T-helper 1 cell (primary cell): Measurements from ENCODE around the gene ALDH3A1.

ENCODE experiments used
- DNase-seq, 5 donors: peaks; one replicate each; pipeline ENCODE4 v3.0.0-alpha.2; 2012 to 2020

Gene ALDH3A1

GRCh38 chr17:19718613-19719354, 29.3 kb downstream of the ALDH3A1 start:
- DNase-seq = no peak

GRCh38 chr17:19718041-19718612, 30.0 kb downstream of the ALDH3A1 start:
- DNase-seq = no peak

- no peak for DNase-seq
Measured at GRCh38 chr17:19717411-19717908, 30.6 kb downstream of the ALDH3A1 start.

- DNase-seq = no peak
Measured at GRCh38 chr17:19717031-19717360, 31.1 kb downstream of the ALDH3A1 start.

- no peak for DNase-seq
Measured at GRCh38 chr17:19716108-19717030, 31.7 kb downstream of the ALDH3A1 start, which contains the start of gene SLC47A2. SLC47A2 (minus strand) TSS chr17:19716584; CDS start chr17:19716555, 29 bp downstream.

GRCh38 chr17:19714542-19715411, 33.3 kb downstream of the ALDH3A1 start:
- DNase-seq = no peak

GRCh38 chr17:19713901-19714361, 34.2 kb downstream of the ALDH3A1 start:
- DNase-seq = no peak

GRCh38 chr17:19713462-19713861, 34.6 kb downstream of the ALDH3A1 start:
- no peak for DNase-seq

GRCh38 chr17:19712436-19713004, 35.6 kb downstream of the ALDH3A1 start:
- DNase-seq = no peak

GRCh38 chr17:19709841-19710240, 38.3 kb downstream of the ALDH3A1 start:
- DNase-seq = no peak

GRCh38 chr17:19708431-19709175, 39.5 kb downstream of the ALDH3A1 start:
- DNase-seq = no peak

- no peak for DNase-seq
Measured at GRCh38 chr17:19707728-19708221, 40.3 kb downstream of the ALDH3A1 start.

- DNase-seq = no peak
Measured at GRCh38 chr17:19706791-19707727, 41.0 kb downstream of the ALDH3A1 start.

GRCh38 chr17:19705771-19706770, 42.0 kb downstream of the ALDH3A1 start:
- no peak for DNase-seq

- no peak for DNase-seq
Measured at GRCh38 chr17:19705201-19705600, 42.9 kb downstream of the ALDH3A1 start.

GRCh38 chr17:19703828-19704613, 44.1 kb downstream of the ALDH3A1 start:
- no peak for DNase-seq

- no peak for DNase-seq
Measured at GRCh38 chr17:19703106-19703827, 44.8 kb downstream of the ALDH3A1 start.
